NCI-H2081 (cell line): Measurements from ENCODE around the gene OXCT2.
"Not testable (repeated sequence)": the region's sequence is repeated elsewhere in the genome, so short reads cannot be mapped to it uniquely, and the experiment has no call there.

Experiments used
- DNase-seq, 2 experiments: peaks; one replicate each; lab custom pipeline; 2025; lab: John Stamatoyannopoulos, UW

The OXCT2 gene

DNA sequence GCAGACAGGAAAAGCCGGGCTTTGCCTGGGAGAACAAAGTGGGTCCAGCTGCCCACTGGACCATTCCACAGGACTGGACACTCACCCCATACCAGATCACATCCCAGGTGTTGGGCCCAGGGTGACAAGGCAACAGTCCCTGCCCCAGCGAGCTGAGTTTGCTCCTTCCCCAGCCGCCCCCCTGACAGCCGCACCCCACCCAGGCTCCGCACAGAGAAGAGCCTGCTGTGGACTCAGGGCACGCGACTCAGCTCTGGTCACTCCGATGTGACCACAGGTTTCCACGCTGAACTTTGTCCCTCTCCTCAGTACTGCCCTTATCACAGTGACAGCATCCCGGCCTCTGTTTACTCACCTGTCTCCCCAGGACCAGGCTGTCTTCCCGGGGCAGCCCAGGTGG, 16.3 kb upstream of the OXCT2 start:
- DNase-seq: no peak

DNA sequence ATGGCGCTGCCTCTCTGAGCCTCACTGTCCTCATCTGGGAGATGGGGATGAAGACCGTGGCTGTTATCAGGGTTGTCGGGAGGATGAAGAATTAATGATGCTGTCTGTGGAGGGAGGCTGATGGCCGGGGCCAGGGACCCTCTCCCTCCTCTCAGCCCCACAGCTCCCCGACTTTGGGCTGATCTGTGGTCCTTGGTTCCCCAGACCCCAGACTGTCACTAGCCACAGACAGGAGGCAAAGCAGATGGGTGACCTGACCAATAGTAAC, 15.9 kb upstream of the OXCT2 start:
- not testable (repeated sequence) for DNase-seq

- not testable (repeated sequence) for DNase-seq
Measured at GRCh38 chr1:39786303-39787107, 15.4 kb upstream of the OXCT2 start.

- DNase-seq: not testable (repeated sequence)
Measured at GRCh38 chr1:39782685-39783084, 11.5 kb upstream of the OXCT2 start.

GRCh38 chr1:39782103-39782502, 11.0 kb upstream of the OXCT2 start:
- DNase-seq: no peak

DNA sequence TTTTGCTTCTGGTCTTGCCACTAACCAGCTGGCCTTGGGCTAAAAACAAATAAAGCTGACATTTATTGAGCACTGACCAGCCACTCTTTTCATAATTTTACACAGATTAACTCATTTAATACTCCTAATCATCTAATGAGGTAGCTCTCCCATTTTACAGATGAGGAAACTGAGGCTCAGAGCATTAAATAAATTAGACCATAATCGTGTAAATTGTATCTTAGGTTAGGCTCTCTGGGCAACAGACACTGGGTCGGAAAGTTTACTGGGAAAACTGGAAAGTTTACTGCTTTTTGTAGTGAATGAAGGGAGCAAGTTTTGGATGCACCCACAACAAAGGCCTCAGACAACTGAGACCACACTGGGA, 10.2 kb upstream of the OXCT2 start:
- no peak for DNase-seq

GRCh38 chr1:39779821-39780220, 8.7 kb upstream of the OXCT2 start:
- DNase-seq: no peak

DNA sequence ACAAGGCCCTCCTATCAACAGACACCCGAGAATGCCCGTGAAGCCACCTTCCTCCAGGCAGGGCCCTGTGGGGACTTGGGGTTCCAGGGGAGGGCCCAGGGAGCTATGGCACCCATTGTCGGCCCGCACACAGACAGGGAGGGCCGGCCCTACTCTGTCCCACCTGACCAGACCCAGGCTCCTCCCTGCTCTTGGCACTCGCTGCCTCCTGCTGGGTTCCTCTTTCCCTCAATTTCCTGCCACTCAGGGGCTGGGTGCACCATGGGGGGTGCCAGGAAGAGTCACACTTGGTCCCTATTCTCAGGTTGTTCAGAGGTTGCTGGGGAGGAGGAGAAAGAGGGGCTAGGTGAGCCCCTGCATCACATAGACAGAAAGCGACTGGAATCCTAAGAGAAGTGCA, 8.0 kb upstream of the OXCT2 start:
- DNase-seq: no peak

GRCh38 chr1:39778463-39779099, 7.4 kb upstream of the OXCT2 start:
- not testable (repeated sequence) for DNase-seq

DNA sequence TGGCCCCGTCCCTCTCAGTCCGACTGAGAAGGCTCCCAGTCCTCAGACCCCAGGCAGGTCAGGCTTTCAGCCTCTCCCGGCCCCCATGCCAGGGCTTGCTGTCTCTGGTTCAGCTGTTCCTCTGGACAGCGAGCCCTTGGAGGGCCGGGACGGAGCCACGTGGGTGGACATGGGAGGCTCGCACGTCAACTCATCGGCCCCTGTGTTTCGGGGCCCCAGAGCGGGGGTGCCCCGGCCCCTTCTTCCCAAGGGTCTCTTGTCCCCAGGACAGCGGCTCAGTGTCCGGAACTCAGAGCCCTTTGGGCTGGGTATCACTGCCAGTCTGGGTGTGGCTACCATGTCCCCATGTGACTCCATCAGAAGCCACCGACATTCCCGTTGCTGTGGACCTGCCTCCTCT, 6.7 kb upstream of the OXCT2 start:
- not testable (repeated sequence) for DNase-seq

DNA sequence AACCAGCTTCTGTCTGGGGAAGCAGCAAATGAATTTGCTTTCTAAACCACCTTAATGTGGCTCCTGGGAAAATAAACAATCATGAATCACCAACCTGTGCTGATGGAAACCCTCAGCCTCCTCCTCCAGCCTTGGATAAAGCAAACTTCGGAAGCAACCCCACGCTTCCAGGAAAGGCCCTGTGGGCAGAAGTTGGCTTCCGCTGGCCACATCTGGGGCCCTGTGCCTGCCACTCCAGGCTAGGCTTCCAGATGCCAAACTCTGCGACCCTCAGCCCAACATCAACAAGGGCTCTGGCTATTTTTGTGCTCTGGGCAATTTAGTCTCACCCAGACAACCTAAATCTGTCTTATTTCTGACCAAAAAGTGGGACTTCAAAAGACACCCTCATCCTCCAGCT, 6.2 kb upstream of the OXCT2 start:
- DNase-seq: no peak

GRCh38 chr1:39776886-39777285, 5.7 kb upstream of the OXCT2 start:
- DNase-seq: no peak

DNA sequence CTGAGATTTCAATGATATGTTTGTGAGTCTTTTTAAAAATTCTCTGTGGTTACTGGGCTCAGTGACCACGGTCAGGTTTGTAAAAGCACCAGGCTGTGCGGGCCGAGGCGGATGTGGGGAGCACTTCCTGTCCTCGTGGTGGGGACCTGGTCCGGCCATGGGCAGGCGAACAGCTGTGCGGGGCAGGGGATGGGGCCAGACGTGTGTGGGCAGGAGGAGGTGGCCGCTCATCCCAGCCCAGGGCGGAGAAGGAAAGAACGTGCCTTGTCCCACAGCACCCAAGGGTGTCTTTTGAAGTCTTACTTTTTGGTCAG, 5.2 kb upstream of the OXCT2 start:
- DNase-seq: no peak

DNA sequence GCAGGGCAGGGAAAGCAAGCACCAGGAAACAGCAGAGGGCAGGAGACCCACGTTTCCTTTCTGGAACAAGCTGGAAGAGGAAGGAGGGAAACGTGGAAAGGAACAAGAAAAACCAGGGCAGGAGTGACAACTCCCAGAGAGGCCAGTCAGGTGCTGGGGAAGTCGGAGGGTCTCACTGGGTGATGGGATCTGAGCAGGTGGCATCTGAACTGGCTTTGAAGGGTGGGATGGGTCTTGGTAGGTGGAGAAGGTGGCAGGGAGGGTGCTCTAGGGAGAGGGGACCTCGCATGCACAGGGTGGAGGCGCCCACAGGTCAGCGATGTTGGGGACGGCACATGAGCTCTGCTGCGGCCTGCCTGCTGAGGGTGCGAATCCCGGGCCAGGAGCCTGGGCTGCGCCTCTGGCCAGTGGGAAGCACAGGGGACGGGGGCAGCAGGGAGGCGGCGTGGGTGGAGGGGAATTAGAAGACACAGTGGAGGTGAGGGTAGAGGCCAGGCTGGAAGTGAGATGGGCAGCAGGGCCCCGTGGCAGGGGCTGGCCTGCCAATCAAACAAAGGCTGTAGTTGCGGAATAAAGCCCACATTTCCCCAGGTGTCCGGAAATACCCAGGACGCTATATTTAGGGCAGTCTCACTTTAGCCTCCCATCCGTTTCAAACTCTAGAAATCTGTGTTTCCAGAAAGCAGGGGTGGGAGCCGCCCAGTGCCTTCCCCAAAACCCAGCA, 4.7 kb upstream of the OXCT2 start:
- DNase-seq: not testable (repeated sequence)

- DNase-seq: not testable (repeated sequence)
Measured at GRCh38 chr1:39775141-39775540, 4.0 kb upstream of the OXCT2 start.

DNA sequence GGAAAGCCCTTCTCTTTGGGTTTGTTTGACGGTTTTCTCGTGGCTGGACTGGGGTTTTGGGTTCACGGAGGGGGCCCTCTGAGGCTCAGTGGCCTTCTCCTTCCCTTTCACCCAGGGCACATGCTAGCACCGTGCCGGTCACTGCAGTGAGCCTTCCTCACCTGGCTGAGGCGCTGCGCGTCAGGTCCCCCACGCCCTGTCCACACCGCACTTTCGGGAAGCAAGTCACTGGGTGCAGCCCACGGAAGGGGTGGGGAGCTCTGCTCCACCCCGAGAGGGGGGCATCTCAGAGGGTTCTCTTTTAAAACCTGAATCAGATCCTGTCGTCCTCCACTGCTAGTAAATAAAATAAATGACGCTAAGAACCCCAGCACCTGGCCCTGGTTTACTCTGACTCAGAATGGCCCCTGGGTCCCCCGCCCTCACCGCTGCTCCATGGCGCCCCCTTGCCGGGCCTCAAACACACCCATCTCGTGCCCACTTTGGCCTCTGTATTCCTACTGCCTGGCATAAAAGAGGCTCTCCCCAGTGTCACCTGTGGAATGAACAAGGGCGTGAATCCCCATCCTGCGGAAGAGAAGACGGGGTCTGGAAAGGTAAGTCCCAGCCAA, 2.3 kb upstream of the OXCT2 start:
- DNase-seq: not testable (repeated sequence)

GRCh38 chr1:39770100-39771021, 787 bp downstream of the OXCT2 start:
- not testable (repeated sequence) for DNase-seq

- DNase-seq: not testable (repeated sequence)
Measured at GRCh38 chr1:39769502-39769901, 1.6 kb downstream of the OXCT2 start.

GRCh38 chr1:39766466-39766865, 4.7 kb downstream of the OXCT2 start:
- not testable (repeated sequence) for DNase-seq

DNA sequence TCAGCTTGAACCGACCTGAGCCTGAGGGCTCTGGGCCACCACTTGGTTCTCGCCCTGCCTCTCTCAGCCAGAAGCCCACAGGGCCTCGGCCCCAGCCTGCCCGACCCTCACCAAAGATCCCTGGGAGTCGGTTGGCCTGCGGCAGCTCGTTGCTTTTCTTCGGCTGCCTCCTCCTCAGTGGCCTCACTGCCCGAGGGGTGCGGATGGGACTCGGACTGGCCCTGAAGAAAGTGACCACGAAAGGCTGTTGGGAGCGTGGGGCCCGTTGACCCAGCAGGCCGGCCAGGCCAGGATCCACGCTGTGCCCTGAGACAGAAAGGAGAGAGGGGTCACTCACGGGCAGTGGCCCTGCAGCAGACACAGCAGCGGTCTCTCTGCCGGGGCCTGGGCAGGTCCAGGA, 6.6 kb downstream of the OXCT2 start:
- not testable (repeated sequence) for DNase-seq

- DNase-seq: not testable (repeated sequence)
Measured at GRCh38 chr1:39763619-39764374, 7.4 kb downstream of the OXCT2 start.
